ENCODE data around the gene PPP1R3F. TPM values are rescaled to one million over a fixed set of nuclear protein-coding genes. Genes with fewer than 3 reads are reported as not detected.

Gene PPP1R3F
- total and polyA plus RNA-seq, 9 of the 15 experiments (the other 6 are each of a cell fraction or from before 2014, with no cell fraction given): 0.03 to 0.91 (median 0.43) TPM; not detected in 1

GRCh38 chrX:49244207-49244606 is 25.4 kb upstream of the PPP1R3F start (continued):
- TF ChIP-seq RERE (CRISPR knock-in tag; IDR thresholded peaks at IDR 0.05; ENCODE audit: borderline replicate concordance): no peak
- no peak for TF ChIP-seq MEF2A (IDR thresholded peaks at IDR 0.05; ENCODE audit: control insufficient read depth, low read depth, low read length)
- TF ChIP-seq CCNT2 (IDR thresholded peaks at IDR 0.05; ENCODE audit: borderline replicate concordance, extremely low read depth, insufficient read length, low read depth, low read length): peak; percentile 27
- no peak for TF ChIP-seq ZNF354B (CRISPR knock-in tag; IDR thresholded peaks at IDR 0.05)
- no peak for TF ChIP-seq E2F1 (CRISPR knock-in tag; IDR thresholded peaks at IDR 0.05)
- no peak for TF ChIP-seq POLR2G (IDR thresholded peaks at IDR 0.05; ENCODE audit: low read depth, low read length)
- TF ChIP-seq PPARD (CRISPR knock-in tag; IDR thresholded peaks at IDR 0.05): no peak
- TF ChIP-seq RBM22 (IDR thresholded peaks at IDR 0.05; ENCODE audit: low read depth, low read length, poor library complexity, severe bottlenecking): no peak
- no peak for TF ChIP-seq ARID4B (CRISPR knock-in tag; IDR thresholded peaks at IDR 0.05)
- TF ChIP-seq ZNF655 (CRISPR knock-in tag; IDR thresholded peaks at IDR 0.05): no peak
- TF ChIP-seq ZNF277 (CRISPR knock-in tag; IDR thresholded peaks at IDR 0.05; ENCODE audit: borderline replicate concordance): no peak
- no peak for TF ChIP-seq ZNF408 (CRISPR knock-in tag; IDR thresholded peaks at IDR 0.05; ENCODE audit: low read depth)

Measured in K562 (cell line).